HG02885 (cell line): ENCODE measurements around the gene ALDH1B1.

Source experiments
- ATAC-seq: cut with Tn5 transposase; IDR thresholded peaks from one replicate; pipeline ENCODE4 v1.9.1; 2021; ENCODE audit warnings: mild to moderate bottlenecking; ENCODE audit not compliant: unreplicated experiment, poor library complexity

Gene ALDH1B1

GRCh38 chr9:38392235-38393127, at the start of gene ALDH1B1:
TSS of gene ALDH1B1 (plus strand) at chr9:38392702. CDS start at chr9:38395749, 3,047 bp downstream.
- peak; percentile 99 for ATAC-seq

DNA sequence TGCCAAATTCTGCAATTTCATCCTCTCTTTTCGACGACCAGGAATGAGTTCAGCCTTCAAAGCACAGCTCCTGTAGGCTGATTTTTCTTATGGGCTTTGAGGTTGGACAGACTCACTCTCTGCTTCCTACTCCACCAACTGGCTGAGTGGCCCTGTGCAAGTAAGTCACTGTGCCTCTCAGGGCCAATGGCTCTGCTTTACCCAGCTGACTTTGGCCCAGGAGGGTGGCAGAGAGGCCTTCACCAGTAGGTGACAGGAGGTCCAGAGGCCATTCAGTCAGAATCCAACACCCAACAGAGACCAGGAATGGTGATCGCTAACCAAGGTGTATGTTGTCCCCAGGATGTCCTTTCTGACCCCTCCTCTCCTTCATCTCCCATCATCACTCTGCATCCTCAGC, 49.5 kb upstream of the ALDH1B1 start:
- no peak for ATAC-seq

- no peak for ATAC-seq
Observed at GRCh38 chr9:38343552-38343951, 49.0 kb upstream of the ALDH1B1 start.

GRCh38 chr9:38344566-38345324, 47.8 kb upstream of the ALDH1B1 start:
- ATAC-seq = no peak

GRCh38 chr9:38345851-38346755, 46.4 kb upstream of the ALDH1B1 start:
- no peak for ATAC-seq

DNA sequence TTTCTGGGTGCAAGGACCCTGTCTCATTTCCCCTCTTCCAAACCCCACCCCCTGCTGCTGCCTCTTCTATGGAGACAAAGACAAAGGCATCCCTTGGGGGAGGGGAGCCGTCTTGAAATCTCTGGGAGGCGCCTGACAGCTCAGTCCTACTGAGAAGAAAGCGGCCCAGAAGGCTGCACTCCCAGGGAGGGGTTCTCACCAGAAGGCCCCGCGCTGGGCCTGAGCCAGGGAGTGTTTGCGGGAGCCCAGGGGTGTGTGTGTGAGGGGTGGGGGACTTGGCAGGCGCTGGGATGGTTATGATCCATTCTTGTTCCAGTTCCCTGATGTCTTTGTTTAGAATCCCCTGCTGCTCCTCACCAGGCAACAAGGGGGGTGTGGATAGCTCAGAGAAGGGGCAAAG, 45.7 kb upstream of the ALDH1B1 start:
- ATAC-seq = no peak

GRCh38 chr9:38347271-38347671, 45.2 kb upstream of the ALDH1B1 start:
- no peak for ATAC-seq

DNA sequence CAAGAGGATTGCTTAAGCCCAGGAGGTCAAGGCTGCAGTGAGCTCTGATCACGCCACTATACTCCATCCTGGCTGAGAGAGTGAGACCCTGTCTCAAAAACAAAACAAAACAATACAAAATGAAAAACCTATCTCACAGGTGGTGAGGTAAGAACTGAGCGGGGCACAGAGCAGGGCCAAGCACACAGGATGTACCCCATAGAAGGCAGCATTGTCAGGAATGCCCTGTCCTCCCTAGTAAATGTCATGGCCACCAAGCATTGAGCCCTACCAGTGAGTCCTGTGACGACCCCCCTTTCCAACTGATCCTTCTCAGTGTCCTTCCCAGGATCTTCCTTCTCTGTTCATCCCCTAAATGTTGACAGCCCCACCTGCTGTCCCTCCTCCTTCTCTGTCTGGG, 44.6 kb upstream of the ALDH1B1 start:
- ATAC-seq = no peak

DNA sequence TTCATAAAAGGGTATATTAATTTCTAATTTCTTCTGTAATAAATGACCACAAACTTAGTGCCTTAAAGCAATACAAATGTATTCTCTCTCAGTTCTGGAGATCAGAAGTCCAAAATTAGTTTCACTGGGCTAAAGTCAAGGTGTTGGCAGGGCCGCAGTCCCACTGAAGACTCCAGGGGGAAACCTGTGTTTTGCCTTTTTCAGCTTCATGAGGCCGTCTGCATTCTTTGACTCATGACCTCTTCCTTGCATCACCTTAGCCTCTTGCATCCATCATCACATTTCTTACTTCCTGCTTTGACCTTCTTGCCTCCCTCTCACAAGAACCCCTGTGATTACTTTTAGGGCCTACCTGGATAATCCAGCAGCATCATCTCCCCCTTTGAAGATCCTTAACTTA, 42.0 kb upstream of the ALDH1B1 start:
- ATAC-seq = no peak

DNA sequence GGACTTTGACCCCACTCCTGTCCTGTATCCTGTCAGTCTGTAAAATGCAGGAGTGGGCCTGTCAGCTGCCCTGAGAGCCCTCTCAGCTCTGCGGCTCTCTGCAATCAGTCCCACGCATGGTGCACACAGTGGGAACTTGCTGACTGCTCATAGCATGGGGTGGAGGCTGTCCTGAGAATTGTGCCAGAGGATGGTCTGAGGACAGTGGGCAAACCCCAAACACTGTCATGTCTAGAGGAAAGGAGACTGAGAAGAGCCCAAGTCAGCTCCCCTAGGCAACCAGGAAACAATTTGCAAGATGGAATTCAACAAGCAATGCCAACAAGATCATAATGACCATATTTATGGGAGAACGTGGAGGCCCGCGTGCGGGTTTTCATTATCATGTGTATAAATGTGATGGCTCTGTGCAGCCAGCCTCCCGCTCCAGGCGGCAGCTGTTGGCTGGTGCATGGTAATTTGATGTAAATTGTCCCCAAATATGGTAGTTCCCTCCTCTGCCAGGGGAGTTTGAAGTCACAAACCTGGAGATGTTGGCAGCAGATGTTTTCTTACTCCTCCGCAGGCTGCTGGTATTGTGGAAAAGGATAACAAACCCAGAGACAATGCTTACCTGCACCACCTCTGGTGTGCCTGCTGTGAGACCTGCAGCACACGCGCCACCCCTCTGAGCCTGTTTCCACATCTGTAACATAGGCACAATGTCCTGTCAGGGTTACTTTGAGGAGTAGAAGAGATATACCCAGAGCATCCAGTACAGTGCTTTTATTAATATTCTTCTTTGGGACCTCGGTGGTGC, 39.8 kb upstream of the ALDH1B1 start:
- no peak for ATAC-seq

- no peak for ATAC-seq
Observed at GRCh38 chr9:38355115-38355514, 37.4 kb upstream of the ALDH1B1 start.

DNA sequence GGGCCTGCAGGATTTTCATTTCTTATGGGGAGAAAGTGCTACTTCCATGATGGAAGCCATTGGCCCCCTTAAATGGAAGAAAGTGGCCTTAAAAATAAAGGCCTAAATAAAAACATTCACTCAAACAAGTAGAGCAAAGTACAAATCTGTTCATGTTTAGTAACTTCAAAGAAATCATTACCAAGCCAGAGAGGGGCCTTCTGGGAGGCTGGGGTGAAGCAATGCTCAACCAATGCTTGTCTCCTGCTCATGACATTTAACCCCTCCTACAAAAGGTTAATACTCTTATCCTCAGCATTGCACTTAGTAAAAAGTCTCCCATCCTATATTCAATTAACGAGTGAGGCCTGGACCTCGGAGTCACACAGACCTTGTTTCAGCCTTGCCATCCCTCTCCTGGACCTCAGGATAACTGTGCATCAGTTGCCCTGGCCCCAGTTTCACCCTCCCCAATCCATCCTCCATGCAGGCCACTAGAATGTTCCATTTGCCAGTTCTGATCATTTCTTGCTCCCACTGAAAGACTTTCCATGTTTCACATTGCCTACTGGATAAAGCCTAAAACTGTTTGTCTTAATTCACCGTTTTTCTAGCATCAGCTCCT, 36.9 kb upstream of the ALDH1B1 start:
- no peak for ATAC-seq

DNA sequence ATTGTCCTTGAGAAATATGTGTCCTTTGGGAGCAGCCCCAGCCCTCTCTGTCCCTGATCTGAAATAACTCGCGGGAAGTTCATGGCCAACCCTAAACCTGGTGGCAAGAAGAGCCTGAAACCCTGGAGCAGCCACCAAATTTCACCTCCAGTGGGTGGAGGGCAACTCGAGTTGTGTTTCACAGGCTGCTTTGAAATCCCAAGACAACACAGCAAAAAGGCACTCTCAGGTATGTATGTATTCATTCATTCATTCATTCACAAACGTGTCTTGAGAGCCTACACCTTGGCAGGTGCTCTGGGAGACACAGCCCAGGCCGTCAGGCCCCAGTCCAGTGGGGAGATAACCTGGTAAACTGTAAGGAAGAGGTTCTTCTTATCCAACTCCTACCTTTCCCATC, 35.7 kb upstream of the ALDH1B1 start:
- no peak for ATAC-seq

DNA sequence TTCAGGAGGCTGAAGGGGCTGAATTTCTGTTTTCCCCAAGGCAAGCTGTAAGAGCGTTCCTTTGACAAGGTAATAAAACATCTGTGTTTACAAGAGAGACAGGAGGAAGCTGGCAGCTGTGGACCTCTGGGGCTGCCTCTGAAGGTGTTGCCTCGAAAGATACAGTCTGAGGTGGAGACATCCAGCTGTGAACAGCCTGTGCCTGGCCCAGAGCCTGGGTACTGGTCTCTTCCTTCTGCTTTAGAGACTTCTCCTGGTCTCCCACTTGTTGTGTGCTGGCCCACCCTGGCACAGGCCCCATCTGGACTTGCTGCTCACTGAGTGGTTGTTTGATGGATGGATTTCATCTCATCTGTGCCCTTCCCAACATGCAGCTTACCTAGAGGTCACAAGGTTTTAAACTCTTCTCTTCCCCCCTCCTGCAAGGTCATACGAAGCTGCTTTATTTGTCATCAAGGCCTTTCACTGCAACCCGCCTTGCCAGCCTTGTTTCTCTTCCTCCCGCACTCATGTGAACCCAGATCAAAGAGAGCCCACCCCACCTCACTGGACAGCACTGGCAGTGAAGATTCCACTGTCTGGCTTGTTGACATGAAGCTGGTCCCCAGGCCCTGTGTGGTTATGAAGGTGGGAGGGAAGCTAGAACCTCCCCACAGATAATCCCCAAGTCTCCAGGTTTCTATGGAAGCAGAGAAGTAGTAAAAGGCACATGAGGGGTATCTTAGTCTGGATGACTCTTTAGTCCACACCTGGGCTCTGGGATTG, 35.0 kb upstream of the ALDH1B1 start:
- no peak for ATAC-seq

- ATAC-seq = no peak
Observed at GRCh38 chr9:38358390-38359296, 33.9 kb upstream of the ALDH1B1 start.

GRCh38 chr9:38359297-38359653, 33.2 kb upstream of the ALDH1B1 start:
- no peak for ATAC-seq

GRCh38 chr9:38359689-38360385, 32.7 kb upstream of the ALDH1B1 start:
- ATAC-seq = no peak
